HG02970 (cell line): ENCODE data around the gene DAB2IP.
"Not testable (repeated sequence)": the region's sequence is repeated elsewhere in the genome, so short reads cannot be mapped to it uniquely, and the experiment has no call there.

Source experiments
- ATAC-seq: cut with Tn5 transposase; IDR thresholded peaks from one replicate; pipeline ENCODE4 v1.9.1; 2021; ENCODE audit warnings: mild to moderate bottlenecking, moderate library complexity, moderate number of reproducible peaks; ENCODE audit not compliant: unreplicated experiment, low FRiP score

DAB2IP gene

DNA sequence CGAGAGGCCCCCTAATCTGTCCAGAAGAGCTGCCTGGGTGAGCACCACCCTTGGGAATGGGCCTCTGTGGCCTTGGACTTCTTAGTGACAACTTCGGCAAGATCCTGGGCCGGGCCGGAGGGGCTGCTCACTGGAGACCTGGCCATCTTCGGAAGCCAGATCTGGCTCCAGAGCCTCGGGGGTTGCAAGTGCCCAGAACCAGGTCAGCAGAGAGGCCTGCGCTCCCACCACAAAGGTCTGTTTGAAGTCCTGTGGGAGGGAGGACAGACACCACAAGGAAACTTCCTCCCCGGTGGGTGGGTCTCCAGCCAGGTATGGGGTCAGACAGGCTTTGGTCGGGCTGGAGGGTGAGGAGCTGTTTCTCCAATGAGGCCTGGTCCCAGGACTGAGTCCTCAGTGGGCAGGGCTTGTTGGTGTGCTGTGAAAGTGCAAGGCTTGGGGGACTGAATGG, 86.1 kb downstream of the DAB2IP start:
- no peak for ATAC-seq

DNA sequence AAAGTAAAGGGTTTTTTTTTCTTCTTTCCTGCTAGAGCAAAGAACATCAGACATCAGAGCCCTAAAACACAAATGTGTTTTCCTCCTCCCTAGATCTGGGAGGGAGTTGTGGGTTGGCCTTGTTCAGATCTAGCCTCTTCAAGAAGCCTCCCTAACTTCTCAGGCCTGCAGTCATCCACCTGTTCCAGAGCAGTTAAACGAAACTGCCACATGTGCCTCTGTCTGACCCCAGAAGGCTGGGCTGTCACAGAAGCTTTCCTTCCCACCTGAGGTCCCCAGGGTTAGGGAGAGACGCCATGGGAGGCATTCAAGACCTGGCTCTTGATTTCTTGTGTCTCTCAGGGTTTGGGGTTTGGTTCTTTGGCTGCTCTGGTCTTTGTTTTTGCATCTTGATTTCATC, 87.0 kb downstream of the DAB2IP start:
- ATAC-seq = no peak

DNA sequence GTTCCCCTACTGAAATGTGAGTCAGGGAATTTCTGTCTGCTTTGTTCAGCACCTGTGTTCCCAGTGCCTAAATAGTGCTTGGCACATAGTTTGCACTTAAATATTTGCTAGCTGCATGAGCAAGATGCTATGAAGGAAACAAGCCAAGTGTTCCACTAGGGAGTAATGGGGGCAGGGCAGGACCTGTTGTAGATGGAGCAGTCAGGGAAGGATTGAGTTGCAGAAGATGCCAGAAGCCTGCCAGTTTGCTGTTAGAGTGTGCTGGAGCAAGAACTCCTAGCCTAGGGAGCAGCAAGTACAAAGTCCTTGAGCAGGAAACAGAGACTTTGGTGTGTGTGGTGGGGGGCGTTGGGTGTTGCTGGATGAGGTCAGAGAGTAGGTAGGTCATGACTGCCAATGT, 87.5 kb downstream of the DAB2IP start:
- ATAC-seq = no peak

DNA sequence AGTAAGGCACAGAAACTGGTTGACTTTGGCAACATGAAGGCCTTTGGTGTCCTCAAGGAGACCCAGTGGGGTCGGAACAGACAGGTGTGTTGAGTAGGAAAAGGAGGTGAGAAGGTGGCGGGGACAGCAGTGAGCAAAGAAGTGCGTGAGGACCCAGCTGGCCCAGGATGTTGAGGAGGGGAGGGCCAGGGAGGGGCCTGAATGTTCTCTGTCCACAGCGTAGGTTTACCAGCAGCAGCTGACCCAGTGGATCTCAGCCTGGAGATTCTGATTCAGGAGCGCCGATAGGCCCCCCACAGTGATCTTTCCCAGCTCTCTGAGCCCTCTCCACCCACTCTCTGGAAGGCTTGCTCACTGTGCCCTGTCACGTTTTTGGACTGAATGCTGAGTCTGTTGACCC, 88.5 kb downstream of the DAB2IP start:
- no peak for ATAC-seq

DNA sequence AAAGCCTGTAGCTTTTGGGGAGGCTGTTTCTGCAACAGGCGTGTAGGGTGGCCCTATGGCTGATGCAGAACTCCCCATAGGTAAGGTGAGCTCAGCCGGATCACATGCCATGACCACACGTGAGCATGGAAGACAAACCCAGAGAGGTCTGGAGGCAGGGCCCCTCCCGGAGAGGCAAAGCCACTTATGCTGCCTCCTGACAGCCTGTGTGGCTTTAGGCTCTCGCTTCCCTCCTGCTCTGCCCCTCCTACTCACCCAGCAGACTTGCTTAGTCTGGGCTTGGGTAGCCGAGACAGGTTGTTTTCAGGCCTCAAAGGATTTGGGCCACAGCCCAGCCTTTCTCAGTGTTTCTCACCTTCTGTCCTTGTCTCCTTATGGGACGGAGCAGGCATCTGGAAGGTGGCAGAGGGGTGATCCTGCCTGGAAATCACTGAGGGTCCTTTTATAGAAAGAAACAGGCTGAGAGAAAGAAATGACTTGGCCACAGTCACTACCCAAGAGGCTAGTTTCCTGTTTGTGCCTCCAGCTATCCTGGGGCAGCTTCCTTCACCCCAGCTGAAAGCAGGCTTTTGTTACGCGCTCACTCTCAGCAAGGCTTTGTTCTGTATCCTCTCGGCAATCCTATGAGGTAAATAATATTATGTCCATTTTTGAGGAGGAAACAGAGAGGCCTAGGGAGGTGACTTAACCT, 89.9 kb downstream of the DAB2IP start:
- ATAC-seq = no peak

DNA sequence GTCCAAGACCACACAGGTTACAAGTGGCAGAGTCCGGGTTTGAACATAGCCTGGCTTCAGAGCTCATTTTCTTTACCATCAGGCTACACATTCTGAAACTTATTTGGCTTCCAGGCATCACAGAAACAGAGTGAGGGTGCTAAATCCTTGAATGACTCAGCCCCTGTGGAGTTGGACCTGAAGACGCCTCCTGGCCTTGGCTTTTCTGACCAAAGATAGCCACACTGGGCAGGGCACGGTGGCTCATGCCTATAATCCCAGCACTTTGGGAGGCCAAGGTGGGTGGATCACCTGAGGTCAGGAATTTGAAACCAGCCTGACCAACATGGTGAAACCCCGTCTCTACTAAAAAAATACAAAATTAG, 90.5 kb downstream of the DAB2IP start:
- not testable (repeated sequence) for ATAC-seq

DNA sequence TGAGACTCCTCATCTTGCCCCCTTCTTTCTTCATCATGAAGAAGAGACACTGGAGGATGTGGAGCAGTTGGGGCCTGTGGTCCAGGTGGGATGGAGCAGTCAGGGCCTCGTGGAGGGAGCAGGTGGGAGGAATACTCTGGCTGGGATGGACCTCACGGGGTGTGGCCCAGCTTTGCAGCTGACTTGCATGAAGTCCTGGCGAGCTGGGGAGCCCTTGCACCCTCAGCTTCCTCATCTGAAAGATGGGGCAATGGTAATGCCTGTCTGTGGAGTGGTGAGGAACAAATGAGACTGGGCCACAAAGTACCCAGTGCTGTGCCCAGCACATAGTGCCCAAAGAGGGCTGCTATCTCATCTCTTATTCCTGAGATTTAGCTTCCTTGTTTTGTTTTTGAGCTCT, 91.5 kb downstream of the DAB2IP start:
- no peak for ATAC-seq

DNA sequence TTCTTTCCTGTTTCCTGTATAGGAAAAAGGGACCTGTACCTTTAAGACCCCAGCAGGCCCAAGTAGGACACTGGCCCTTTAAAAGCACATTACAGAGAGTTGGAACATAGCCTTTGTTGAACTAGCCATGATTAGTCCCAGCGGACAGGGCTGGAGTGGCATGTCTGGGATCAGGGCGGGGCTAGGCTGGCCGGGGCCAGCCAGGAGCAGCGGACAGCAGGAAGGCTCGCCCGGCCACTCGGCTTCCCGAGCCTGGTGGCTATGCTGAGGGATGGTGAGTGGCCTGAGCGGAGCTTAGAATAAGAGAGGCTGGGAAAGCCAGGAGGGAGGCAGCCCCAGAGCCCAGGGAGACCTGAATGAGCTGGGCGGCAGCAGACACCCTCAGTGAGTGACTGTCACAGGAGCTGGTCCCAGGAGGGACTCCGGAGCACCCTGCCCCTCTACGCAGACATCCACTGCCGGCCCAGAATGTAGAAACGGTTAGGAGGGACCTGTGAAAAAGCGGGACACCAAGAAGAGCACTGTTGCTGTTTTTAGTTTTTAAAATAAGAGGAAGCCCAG, 92.1 kb downstream of the DAB2IP start:
- ATAC-seq = no peak

DNA sequence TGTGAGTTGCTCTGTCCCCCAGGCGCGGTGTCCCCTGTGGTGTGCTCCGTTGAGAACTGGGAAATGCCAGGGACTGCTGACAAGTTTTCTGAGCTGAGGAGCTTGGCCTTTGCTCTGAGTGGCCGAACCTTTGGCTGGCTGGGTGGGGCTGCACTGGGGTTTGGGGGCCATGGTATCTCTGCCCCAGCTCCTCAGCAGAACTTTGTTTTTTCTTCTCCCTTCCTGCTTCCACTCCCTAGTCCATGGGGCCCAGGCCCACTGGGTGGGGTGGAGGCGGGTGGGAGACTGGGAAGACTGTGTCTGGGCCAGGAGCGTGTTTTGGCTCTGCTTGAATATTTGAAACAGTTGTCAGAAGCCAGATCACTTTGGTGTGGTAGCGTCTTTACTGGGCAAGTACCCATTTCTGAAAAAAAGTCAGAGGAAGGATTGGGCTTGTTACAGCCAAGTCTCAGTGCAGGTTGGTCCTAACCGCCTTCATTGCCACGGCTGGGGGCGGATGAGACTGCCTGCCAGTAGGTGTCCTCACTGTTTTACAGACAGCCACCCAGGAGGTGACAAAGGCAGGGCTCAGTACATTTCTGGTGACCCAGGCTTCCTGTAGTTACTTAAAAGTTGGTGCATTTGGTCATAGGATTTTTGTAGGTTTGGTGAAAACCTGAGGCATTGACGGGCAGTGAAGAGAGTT, 92.7 kb downstream of the DAB2IP start:
- ATAC-seq = no peak

DNA sequence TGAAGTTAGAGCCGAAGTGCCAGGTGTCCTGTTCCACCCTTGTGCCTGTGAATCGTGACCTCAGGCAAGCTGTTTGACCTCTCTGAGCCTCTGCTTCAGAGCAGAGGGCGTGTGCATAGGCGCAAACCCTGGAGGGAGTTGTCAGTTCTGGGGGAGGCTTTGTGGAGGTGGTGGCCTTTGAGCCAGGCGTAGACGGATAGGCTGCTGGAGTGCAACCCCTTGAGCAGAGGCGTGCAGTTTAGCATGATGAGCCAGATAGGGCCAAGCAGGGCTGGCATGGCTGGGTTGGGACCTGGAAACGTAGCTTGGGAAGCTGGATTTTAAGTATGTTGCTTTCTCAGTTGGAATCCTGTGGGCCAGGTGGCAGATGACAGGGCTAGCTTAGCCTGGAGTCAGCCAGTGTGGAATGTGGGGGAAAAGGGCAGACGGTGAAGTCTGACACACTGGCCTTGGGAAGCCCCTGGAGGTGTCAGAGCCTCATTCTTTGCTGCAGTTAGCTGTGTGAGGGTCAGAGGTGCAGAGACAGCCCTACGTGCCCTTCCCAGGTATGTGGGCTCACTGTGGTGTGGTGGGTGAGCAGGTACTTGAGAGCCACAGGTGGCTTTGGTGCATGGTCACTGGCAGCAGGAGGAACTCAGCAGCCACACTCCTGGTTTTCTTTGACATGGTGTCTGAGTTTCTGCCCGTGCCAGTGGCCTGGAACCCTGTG, 93.4 kb downstream of the DAB2IP start:
- no peak for ATAC-seq

DNA sequence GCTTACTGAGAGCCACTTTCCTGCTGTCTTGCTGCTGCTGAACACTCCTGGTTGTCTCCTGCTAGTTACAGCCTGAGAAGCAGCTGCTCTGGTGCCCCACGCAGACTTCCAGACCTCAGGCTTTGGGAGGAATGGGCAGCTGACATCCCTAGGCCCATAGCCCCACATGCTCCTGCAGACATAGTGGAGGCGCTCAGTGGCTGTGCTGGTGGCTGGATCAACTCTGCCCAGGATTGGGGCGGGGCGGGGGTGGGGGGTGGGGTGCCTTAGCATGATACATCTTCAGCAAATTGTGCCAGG, 93.9 kb downstream of the DAB2IP start:
- no peak for ATAC-seq

DNA sequence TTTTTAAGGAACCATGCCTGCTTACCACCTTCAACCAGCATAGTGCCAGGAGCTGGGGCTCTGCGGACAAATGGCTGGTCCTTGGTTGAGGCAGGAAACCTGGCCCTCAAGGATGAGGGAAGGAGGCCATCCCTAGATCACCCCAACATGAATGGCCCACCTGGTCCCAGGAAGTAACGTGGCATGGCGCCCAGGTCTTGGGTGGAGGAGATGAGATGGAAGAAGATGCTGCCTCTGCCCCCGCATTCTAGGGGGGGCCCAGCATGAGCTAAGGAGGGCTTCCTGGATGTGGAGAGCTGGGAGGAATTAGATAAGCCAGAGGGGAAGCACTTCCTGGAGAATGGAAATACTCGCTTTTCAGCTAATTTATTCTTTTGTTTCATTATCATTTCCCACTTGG, 95.0 kb downstream of the DAB2IP start:
- no peak for ATAC-seq

DNA sequence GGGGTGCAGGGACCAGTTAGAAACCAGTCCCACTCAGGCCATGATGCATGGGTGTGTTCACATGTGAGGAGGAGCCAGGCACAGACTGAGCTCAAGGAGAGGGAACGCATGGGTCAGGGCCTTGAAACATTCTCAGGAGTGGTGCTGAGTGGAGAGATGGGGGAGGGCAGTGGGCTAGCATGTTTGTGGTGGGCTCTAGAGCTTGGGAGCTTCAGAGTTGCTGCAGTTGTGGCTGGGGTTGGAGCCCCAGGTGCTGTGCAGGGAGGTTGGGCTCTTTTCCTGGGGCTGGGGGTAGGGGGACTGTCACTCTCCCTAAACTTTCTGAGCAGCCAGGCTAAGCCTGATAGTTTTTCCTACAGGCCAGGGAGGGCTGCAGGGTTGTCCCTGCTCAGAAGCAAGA, 95.4 kb downstream of the DAB2IP start:
- no peak for ATAC-seq

DNA sequence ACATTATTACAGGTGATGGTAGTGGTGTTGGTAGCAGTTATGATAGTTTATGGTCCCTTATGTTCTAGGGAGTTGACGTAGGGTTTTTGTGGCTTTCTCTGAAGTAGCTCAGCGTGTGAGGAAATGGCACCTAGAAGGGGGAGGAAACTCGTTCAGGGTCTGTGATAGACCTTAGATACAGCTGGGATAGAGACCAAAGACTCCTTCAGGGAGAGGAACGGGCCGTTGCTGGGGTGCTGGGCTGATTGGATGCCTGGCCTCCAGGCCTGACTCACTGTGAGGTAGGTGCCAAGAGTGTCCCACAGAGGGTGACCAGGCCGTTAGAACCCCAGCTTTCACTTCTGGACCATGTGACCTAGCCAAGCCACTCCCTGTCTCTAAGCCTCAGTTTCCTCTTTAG, 96.6 kb downstream of the DAB2IP start:
- no peak for ATAC-seq

DNA sequence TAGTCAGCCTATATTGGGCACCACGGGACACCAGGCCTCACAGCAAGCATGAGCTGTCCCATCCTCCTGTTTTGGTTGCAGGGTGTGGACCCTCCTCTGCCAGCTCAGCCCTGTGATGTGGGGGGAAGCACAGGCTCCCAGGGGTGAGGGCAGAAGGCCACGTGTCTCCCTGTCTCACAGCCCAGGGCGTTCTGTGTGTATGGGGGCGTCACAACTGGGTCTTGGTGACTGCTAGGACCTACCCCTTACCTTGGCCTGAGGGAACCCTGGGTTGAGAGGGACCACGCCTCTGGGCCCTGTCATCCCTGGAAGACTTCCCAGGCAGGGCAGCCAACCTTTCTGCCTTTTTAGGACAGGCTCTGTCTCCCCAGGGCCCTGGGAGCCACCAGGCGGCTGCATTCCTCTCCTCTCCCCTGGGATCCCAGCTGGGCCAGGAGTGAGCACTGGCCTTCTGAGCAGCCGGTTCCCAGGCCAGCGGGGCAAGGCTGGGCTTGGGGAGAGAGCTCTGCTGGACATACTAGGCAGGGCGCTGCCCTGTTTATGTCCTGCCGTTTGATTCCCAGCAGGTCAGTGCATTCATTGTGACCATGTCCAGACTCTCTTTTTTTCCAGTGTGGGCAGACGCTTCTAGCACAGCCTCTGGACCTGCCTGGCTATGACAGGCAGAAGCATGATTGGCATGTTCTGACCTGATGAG, 97.4 kb downstream of the DAB2IP start:
- ATAC-seq = no peak

DNA sequence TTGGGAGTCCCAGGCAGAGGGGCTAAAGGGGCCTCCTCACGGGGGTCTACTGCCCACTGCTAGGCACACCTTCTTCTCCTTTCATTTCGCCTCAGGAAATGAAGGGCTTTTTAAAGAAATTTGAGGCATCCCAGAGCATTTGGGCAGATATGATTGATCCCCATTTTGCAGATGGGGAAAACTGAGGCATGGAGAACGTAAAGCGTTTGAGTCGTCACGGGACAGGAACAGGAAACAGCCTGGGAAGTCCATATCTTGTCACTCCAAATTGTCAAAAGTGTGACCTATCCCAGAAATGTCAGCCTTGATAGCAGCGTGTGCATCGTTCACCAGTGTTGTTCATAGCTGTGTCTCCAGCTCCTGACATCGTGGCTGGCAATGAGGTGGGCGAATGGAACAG, 98.2 kb downstream of the DAB2IP start:
- ATAC-seq = no peak

DNA sequence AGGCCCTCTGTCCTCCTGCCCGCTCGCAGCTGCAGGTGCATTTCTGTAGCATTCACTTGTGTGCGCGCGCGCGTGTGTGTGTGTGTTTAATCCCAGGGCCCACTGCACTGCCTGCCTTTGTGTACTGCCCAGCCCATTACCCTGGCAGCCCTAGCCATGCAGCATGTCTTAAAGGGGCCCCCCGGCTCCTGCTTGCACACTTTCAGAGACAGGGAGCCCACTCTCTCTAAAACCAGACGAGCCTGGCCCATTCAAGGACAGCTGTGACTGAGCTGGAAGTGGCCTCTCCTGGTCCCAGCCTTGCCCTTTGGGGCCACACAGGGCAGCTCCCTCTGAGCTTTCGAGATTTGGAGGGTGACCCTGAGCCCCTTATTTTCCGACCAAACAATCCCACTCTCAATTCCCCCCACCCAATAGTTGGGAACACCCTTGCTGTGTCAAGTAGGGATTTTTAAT, 98.9 kb downstream of the DAB2IP start:
- ATAC-seq = no peak

DNA sequence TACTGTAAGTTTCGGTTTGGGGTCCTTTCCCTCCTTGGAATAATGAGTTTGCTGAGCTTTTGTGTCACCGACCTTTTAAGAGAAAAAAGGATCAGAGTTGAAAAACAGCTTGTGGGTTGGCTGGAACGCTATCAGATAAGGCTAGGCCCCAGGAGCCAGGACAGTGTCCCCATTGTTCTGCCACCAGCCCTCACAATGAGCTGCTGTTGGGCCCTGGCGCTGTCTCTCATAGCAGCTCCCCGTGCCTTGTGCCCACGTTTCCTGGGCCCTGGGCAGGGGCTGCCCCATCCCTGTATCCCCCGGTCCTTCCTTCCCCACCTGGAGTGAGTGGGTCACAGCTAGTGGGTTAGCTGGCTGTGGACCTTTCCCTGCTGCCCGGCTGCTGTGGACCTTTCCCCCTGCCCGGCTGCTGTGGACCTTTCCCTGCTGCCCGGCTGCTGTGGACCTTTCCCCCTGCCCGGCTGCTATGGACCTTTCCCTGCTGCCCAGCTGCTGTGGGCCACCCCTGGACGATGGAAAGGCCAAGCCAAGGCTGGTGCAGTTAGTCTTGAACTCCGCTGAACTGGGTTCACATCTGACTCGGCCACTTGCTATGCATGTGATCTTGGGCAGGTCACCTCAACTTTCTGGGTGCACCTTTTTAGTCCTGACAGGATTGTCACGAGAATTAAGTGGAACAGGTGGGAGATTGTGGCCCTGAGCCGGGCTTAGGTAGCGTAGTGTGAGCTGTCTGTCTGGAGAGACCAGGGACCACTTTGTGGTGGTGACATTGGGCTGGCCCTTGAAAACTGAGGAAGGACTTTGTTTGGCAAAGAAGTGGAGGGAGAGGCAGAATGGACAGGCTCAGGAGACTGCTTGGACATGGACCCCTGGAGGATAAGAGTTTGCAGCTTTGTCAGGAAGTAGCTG, 99.5 kb downstream of the DAB2IP start:
- ATAC-seq = no peak

DNA sequence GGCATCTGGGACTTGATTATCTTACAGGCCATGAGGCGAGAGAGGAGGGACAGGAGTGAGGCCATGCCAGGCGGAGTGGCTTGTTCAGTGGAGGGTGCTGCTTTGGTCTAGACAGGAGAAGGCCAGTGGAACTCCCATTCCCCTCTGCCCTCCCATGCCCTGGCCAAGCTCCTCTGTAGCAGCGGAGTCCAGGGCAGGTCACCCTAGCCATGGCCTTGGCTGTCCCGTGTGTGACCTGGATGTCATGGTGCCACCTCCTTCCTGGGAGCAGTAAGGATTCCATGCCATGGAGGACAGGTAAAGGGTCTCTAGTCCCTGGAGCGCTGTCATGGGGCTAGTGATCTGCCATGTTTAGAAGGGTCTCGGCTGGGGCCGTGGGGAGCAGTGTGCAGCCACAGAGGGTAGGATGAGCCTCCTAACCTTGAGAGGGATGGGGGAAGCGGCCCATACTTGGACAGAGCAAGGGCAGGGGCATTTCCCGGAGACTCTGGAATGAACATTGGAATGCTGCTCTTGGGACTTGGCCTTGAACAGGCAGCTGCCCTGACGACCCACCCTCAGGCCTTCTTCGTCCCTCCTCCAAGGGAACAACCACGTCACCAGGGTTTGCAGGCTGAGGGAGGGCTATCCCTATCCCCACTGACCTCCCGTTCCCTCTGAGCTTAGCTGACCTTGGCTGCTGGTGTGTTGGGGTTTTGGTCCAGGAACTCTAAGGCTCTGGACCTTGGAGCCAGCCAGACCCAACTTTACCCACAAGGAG, 100.4 kb downstream of the DAB2IP start:
- no peak for ATAC-seq
